Measurements from ENCODE around the gene MYLK4. TPM values are rescaled to one million over a fixed set of nuclear protein-coding genes. Genes with fewer than 3 reads are reported as not detected.

The MYLK4 gene
- total and polyA plus RNA-seq, 2 experiments from 2014 or later: 0.20 to 0.43 TPM

GRCh38 chr6:2752477-2753109 lies 1.9 kb upstream of the MYLK4 start:
- Histone ChIP-seq H3K36me3 (ENCODE audit: low read depth) (no peaks in the 10 kb centered on the region), H3K9me3 (ENCODE audit: low read depth) (no peaks in the 10 kb centered on the region), H3K9ac (no peak overlapping the region), H2AFZ (no peak overlapping the region), H3K4me1 (ENCODE audit: insufficient read depth) (no peaks in the 10 kb centered on the region), H3K27ac (no peak overlapping the region), H3K27me3 (replicated peaks; ENCODE audit: insufficient read depth) (no peaks in the 10 kb centered on the region), H3K79me2 (ENCODE audit: insufficient read depth) (no peaks in the 10 kb centered on the region), H4K20me1 (ENCODE audit: insufficient read depth) (no peaks in the 10 kb centered on the region), H3K4me3 (no peak overlapping the region), H3F3A (ENCODE audit: insufficient read depth) (no peaks in the 10 kb centered on the region), H3K4me2 (ENCODE audit: unreplicated experiment) (no peak overlapping the region), H3K9me2 (ENCODE audit: insufficient read depth) (no peaks in the 10 kb centered on the region)
- TF ChIP-seq EZH2phosphoT487 (IDR thresholded peaks at IDR 0.05; ENCODE audit: insufficient read depth, low read depth): no peak
- no peak for TF ChIP-seq EZH2 (IDR thresholded peaks at IDR 0.05; ENCODE audit: insufficient read depth, poor library complexity, severe bottlenecking)
- WGBS, 2 experiments (ENCODE audit: low coverage in 1 of 2, low lambda C conversion rate in 2 of 2, missing lambda C conversion rate in 2 of 2): 82 to 86% methylated on average over 5 of the region's 5 CpGs
- no peak for DNase-seq
- in situ Hi-C loops (cut with MboI): no loop called here

- no peak for TF ChIP-seq EZH2phosphoT487 (IDR thresholded peaks at IDR 0.05; ENCODE audit: insufficient read depth, low read depth)
- Histone ChIP-seq H4K20me1 (ENCODE audit: insufficient read depth) (no peaks in the 10 kb centered on the region), H2AFZ (no peak overlapping the region), H3K9me2 (ENCODE audit: insufficient read depth) (no peaks in the 10 kb centered on the region), H3K27ac (no peak overlapping the region), H3F3A (ENCODE audit: insufficient read depth) (no peaks in the 10 kb centered on the region), H3K79me2 (ENCODE audit: insufficient read depth) (no peaks in the 10 kb centered on the region), H3K27me3 (replicated peaks; ENCODE audit: insufficient read depth) (no peaks in the 10 kb centered on the region), H3K4me3 (no peak overlapping the region), H3K9ac (no peak overlapping the region), H3K4me1 (ENCODE audit: insufficient read depth) (no peaks in the 10 kb centered on the region), H3K4me2 (ENCODE audit: unreplicated experiment) (no peak overlapping the region), H3K36me3 (ENCODE audit: low read depth) (no peaks in the 10 kb centered on the region), H3K9me3 (ENCODE audit: low read depth) (no peaks in the 10 kb centered on the region)
- DNase-seq: no peak
- in situ Hi-C loops (cut with MboI): no loop called here
- WGBS, 2 experiments (ENCODE audit: low coverage in 1 of 2, low lambda C conversion rate in 2 of 2, missing lambda C conversion rate in 2 of 2): 93 to 98% methylated on average over 3 of the region's 3 CpGs
Observed at GRCh38 chr6:2751871-2752270, 1.1 kb upstream of the MYLK4 start.

- Histone ChIP-seq H3K4me1 (ENCODE audit: insufficient read depth) (no peaks in the 10 kb centered on the region), H3K27me3 (replicated peaks; ENCODE audit: insufficient read depth) (no peaks in the 10 kb centered on the region), H4K20me1 (ENCODE audit: insufficient read depth) (no peaks in the 10 kb centered on the region), H3K36me3 (ENCODE audit: low read depth) (no peaks in the 10 kb centered on the region), H3F3A (ENCODE audit: insufficient read depth) (no peaks in the 10 kb centered on the region), H3K79me2 (ENCODE audit: insufficient read depth) (no peaks in the 10 kb centered on the region), H3K9me3 (ENCODE audit: low read depth) (no peaks in the 10 kb centered on the region), H3K27ac (no peak overlapping the region), H3K4me2 (ENCODE audit: unreplicated experiment) (no peak overlapping the region), H2AFZ (0 out of 2 replicates have a peak overlapping the region, but pooled peaks have one; percentile 16), H3K9ac (no peak overlapping the region), H3K4me3 (no peak overlapping the region), H3K9me2 (ENCODE audit: insufficient read depth) (no peaks in the 10 kb centered on the region)
- peak; percentile 61 for DNase-seq
- TF ChIP-seq EZH2 (IDR thresholded peaks at IDR 0.05; ENCODE audit: insufficient read depth, poor library complexity, severe bottlenecking): no peak
- no peak for TF ChIP-seq EZH2phosphoT487 (IDR thresholded peaks at IDR 0.05; ENCODE audit: insufficient read depth, low read depth)
- 12% methylated on average over 11 of the region's 11 CpGs for WGBS, 2 experiments (ENCODE audit: low coverage in 1 of 2, low lambda C conversion rate in 2 of 2, missing lambda C conversion rate in 2 of 2)
- in situ Hi-C loops (cut with MboI): no loop called here
Observed at GRCh38 chr6:2749969-2750600, 637 bp downstream of the MYLK4 start.

GRCh38 chr6:2748183-2748582 lies 2.5 kb downstream of the MYLK4 start:
- Histone ChIP-seq H3K79me2 (ENCODE audit: insufficient read depth) (no peaks in the 10 kb centered on the region), H3K4me2 (ENCODE audit: unreplicated experiment) (no peak overlapping the region), H3K27ac (no peak overlapping the region), H3K36me3 (ENCODE audit: low read depth) (no peaks in the 10 kb centered on the region), H3K9ac (no peak overlapping the region), H3K4me3 (no peak overlapping the region), H3F3A (ENCODE audit: insufficient read depth) (no peaks in the 10 kb centered on the region), H2AFZ (no peak overlapping the region), H3K9me2 (ENCODE audit: insufficient read depth) (no peaks in the 10 kb centered on the region), H3K9me3 (ENCODE audit: low read depth) (no peaks in the 10 kb centered on the region), H3K4me1 (ENCODE audit: insufficient read depth) (no peaks in the 10 kb centered on the region), H4K20me1 (ENCODE audit: insufficient read depth) (no peaks in the 10 kb centered on the region), H3K27me3 (replicated peaks; ENCODE audit: insufficient read depth) (no peaks in the 10 kb centered on the region)
- DNase-seq: no peak
- 82 to 84% methylated on average over 8 of the region's 8 CpGs for WGBS, 2 experiments (ENCODE audit: low coverage in 1 of 2, low lambda C conversion rate in 2 of 2, missing lambda C conversion rate in 2 of 2)
- in situ Hi-C loops (cut with MboI): no loop called here
- TF ChIP-seq EZH2 (IDR thresholded peaks at IDR 0.05; ENCODE audit: insufficient read depth, poor library complexity, severe bottlenecking) (no peak), EZH2phosphoT487 (IDR thresholded peaks at IDR 0.05; ENCODE audit: insufficient read depth, low read depth) (no peak)

All from GM23248 (cell line).